HT1080 (cell line): ENCODE data around the gene TRIM66. TPM values are rescaled to one million over a fixed set of nuclear protein-coding genes. Genes with fewer than 3 reads are reported as not detected.

Experiments used
- DNase-seq: peaks from one replicate; pipeline ENCODE4 v3.0.0-alpha.2; 2015; ENCODE audit warnings: low read depth
- small RNA-seq: library from RNA; depleted of rRNA; stranded (forward); fragments of <200 nt; gene quantifications from one replicate; pipeline ENCODE3, GENCODE V24; 2014
- total RNA-seq: library from RNA; depleted of rRNA; stranded (reverse); fragments of >200 nt; shearing (Covaris generic); gene quantifications from 2 replicates; pipeline ENCODE4 v1.2.3, GENCODE V29; 2014; rRNA removed

TRIM66 gene
- total RNA-seq, 1 experiment from 2014 or later = 6.7 TPM

DNA sequence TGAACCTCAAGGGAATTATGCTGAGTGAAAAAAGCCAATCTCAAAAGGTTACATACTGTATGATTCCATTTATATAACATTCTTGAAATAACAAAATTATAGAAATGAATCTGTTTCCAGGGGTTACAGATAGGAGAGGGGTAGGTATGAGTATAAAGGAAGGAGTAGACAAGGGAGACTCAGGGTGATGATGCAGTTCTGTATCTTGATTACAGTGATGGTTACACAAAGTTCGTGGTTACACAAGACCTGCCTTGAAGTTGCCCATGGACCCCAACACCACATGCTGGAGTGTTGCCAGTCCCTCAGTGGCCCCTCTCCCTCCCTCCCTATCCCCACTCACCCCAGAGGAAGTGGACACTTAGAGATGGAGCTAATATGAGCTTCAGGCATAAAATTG is 108.7 kb downstream of the TRIM66 start:
- DNase-seq = no peak

DNA sequence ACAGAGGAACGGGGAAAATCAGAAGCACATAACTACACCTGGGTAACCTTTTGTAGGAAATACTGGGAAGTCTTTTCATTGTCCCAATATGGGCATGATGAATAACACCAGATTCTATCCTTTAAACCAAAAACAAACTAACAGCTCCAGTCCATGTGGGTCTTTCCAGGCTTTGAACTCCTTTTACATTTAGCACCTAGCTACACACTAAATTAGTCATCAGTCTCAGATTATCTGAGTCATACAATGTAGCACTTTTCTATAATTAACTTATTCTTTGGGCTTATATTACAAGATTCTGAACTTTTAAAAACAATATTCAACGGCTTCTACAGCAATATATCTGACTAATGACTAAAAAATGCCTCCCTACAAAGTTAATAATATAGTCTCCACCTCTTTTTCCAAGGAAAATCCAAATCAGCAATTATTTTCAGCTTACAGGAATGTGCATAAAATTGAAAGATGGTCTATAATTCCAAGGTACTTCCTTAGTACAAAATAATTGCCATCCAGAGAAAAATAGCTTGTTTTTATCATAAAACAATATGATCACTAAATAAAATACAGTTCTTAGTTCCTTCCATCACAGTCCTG is 114.8 kb downstream of the TRIM66 start:
- DNase-seq = peak; percentile 77

DNA sequence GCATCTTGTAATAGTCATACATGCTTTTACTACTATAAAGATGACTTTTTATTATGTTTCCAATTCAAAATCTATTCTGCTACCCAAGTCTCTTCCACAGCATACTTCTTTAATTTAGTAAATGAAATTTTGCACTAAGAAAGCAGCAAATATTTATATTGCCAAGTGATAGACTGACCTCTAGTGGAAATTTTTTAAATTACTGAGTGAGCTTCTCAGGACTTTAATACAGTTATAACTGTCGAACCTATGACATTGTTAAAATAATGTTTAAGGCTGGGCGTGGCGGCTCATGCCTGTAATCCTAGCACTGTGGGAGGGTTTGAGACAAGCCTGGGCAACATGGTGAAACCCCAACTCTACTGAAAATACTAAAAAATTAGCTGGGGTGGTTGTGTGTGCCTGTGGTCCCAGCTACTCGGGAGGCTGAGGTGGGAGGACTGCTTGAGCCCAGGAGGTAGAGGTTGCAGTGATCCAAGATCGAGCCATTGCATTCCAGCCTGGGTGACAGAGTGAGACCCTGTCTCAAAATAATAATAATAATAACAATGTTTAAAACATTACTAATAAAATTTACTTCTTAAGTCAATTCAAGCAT is 115.8 kb downstream of the TRIM66 start:
- DNase-seq = peak; percentile 58

DNA sequence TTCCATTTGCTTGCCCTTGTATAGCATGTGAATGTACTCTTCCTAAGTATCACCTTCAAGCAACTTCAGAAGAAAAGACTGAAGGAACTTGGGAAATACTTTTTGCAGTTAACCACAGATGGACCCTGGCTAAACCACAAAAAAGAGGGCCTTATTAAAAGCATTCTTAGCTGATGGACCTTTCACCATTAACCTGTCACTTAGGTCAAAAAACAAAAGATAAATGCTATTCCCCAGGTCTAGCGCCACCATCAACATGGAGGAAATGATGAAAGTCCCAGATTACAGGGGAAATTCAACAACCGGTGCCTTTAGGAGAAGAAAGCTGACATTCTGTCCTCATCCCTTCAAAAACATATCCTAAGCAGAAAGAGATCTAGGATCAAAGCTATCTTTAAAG is 117.9 kb downstream of the TRIM66 start:
- no peak for DNase-seq

Small RNAs within 50 kb of the gene (small RNA-seq; reads per million reads assigned to genes)
- gene SNORA3A = not detected
- 7.5 reads per million, percentile 90 among the genes with 10 or more reads in this experiment for gene SNORA3B

Other genes with a start within 250 kb of the TRIM66 start
- 8.6 and 11.6 TPM in 2 replicates for gene STK33, start 88.4 kb downstream of the TRIM66 start, total RNA-seq
- gene RPL27A, start 127 bp upstream of the TRIM66 start, total RNA-seq = 1,305 and 1,663 TPM in 2 replicates
- 30.3 and 34.1 TPM in 2 replicates for gene AKIP1, start 228.5 kb upstream of the TRIM66 start, total RNA-seq